ENCODE measurements around the gene MAN2A1. TPM values are rescaled to one million over a fixed set of nuclear protein-coding genes. Genes with fewer than 3 reads are reported as not detected.

Gene MAN2A1
- total RNA-seq, 1 donor from 2014 or later: 85.0 TPM

DNA sequence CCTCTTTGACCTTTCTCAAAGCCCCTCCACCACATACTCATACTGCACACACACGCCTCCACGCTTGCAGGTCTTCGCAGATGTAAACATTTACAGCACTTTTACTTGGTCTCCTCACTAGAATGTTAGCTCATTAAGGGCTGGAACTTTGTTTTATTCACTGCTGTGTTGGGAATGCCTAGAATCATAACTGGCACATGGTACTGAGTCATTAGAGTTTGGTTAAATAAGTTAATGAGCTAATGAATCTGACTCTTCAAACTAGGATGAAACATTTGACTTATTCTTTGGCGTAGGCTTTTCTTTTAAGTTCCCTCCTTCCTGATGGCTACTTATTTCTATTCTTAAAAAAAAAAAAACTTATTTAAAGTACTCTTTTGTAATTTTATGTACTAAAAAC, 28.9 kb downstream of the MAN2A1 start:
- FAIRE-seq: no peak

DNA sequence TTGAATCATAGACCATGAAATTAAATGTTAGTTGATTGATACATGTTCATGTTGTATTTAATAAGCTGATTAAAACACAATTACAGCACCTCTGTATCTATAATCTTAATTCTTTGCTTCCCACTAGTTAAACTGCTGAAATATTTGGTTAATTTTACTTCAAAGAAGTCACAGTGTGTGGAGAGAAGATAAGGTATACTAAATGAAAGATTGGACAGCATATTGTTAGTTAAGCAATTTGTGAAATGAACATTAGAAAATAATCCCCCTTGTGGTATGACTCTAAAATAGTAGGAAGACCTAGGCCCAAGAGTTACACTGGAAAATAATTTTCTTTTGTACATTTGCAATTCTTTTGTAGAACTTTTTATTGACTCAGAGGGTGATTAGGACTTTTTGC, 30.3 kb downstream of the MAN2A1 start:
- DNase-seq (ENCODE audit: low read depth): no peak
- H3K36me3 ChIP-seq (ENCODE audit: control insufficient read depth, insufficient read depth, low read length): no peaks in the 10 kb centered on the region
- no peak for FAIRE-seq
- no peak for TF ChIP-seq CTCF (IDR thresholded peaks at IDR 0.05; ENCODE audit: insufficient read depth, low read length, severe bottlenecking)
- no peaks in the 10 kb centered on the region for H3K27me3 ChIP-seq (ENCODE audit: control insufficient read depth, insufficient read depth, low read length)
- H3K4me3 ChIP-seq (ENCODE audit: low read depth, low read length): no peak overlapping the region

More for the DNA sequence above, 28.9 kb downstream of the MAN2A1 start:
- no peaks in the 10 kb centered on the region for H3K36me3 ChIP-seq (ENCODE audit: control insufficient read depth, insufficient read depth, low read length)
- no peak for TF ChIP-seq CTCF (IDR thresholded peaks at IDR 0.05; ENCODE audit: insufficient read depth, low read length, severe bottlenecking)
- no peaks in the 10 kb centered on the region for H3K27me3 ChIP-seq (ENCODE audit: control insufficient read depth, insufficient read depth, low read length)
- no peak overlapping the region for H3K4me3 ChIP-seq (ENCODE audit: low read depth, low read length)
- peak; percentile 45 for DNase-seq (ENCODE audit: low read depth)

GRCh38 chr5:109721741-109722140, 32.0 kb downstream of the MAN2A1 start:
- no peak for FAIRE-seq
- no peak for TF ChIP-seq CTCF (IDR thresholded peaks at IDR 0.05; ENCODE audit: insufficient read depth, low read length, severe bottlenecking)
- H3K36me3 ChIP-seq (ENCODE audit: control insufficient read depth, insufficient read depth, low read length): no peaks in the 10 kb centered on the region
- no peak overlapping the region for H3K4me3 ChIP-seq (ENCODE audit: low read depth, low read length)
- no peak for DNase-seq (ENCODE audit: low read depth)
- H3K27me3 ChIP-seq (ENCODE audit: control insufficient read depth, insufficient read depth, low read length): no peaks in the 10 kb centered on the region

DNA sequence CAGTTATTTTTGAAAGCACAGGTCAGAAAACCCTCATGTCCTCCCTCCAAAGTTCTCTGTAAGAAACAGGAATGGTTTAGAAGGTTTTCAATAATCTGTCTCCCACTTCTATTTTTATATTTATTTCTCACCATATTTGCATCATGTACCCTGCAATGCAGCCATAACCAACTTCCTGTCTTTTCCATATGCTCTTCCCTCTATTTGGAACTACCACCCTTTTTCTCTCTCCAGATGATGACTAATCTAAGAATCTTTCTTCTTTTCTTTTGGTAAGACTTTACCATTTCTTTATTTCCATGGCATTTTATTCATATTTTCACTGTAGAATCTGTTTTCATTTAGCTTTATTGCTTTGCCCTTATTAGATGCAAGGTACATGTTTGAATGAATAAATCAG, 33.9 kb downstream of the MAN2A1 start:
- FAIRE-seq: no peak

GRCh38 chr5:109725135-109725534, 35.4 kb downstream of the MAN2A1 start:
- Histone ChIP-seq H3K36me3 (ENCODE audit: control insufficient read depth, insufficient read depth, low read length) (no peaks in the 10 kb centered on the region), H3K27me3 (ENCODE audit: control insufficient read depth, insufficient read depth, low read length) (no peaks in the 10 kb centered on the region), H3K4me3 (ENCODE audit: low read depth, low read length) (no peak overlapping the region)
- TF ChIP-seq CTCF (IDR thresholded peaks at IDR 0.05; ENCODE audit: insufficient read depth, low read length, severe bottlenecking): no peak
- no peak for DNase-seq (ENCODE audit: low read depth)
- no peak for FAIRE-seq

More for the DNA sequence above, 33.9 kb downstream of the MAN2A1 start:
- Histone ChIP-seq H3K27me3 (ENCODE audit: control insufficient read depth, insufficient read depth, low read length) (no peaks in the 10 kb centered on the region), H3K4me3 (ENCODE audit: low read depth, low read length) (no peak overlapping the region), H3K36me3 (ENCODE audit: control insufficient read depth, insufficient read depth, low read length) (no peaks in the 10 kb centered on the region)
- no peak for DNase-seq (ENCODE audit: low read depth)
- TF ChIP-seq CTCF (IDR thresholded peaks at IDR 0.05; ENCODE audit: insufficient read depth, low read length, severe bottlenecking): no peak

Data from bronchial epithelial cell (primary cell).